ENCODE data around the gene SECTM1. TPM values are rescaled to one million over a fixed set of nuclear protein-coding genes. Genes with fewer than 3 reads are reported as not detected.

Gene SECTM1
- polyA plus RNA-seq, 1 experiment = 34.4 TPM

DNA sequence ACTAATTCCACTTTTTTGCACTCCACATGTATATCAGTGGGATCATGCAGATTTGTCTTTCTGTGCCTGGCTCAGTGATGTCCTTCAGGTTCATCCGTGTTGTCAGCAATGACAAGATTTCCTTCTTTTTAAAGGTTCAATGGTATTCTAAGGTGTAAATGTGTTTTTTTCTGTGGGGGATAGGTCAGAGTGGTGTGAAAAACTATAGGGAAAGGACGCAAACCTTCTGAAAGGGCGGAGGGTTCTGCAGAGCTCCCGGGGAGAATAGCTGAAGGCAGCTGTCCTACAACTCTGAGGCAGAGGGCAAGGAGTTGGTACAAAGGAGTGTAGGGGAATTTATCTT, 38.1 kb downstream of the SECTM1 start:
- POLR2A ChIA-PET = no interaction called here

DNA sequence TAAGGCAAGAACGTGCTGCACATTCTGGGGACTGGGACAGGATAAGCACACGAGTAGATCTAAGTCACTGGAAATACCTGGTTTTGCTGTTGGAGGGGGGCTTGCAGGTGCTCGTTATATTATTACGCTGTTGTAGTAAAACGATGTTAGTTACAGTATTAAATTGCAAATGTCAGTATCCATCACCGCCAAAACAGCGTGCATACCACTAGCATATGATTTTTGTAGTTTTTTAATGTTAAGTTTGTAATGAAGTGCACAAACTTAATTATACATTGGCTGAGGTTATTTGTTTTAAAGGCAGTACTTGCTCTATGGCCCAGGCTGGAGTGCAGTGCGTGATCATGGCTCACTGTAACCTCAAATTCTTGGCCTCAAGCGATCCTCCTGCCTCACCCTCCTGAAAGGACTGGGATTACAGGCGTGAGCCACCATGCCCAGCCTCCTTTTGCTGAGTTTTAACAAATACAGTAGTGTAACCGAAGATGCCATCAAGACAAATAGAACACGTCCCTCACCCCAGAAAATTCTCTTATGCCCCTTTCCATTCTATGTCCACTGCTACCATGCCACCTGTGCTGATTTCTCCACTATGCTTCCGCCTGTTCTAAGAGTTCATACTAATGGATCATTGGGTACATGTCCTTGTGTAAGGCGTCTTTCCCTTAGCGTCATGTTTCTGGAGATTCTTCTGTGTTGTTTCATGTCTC, 39.3 kb downstream of the SECTM1 start:
- no peak for DNase-seq (ENCODE audit: low read depth)
- POLR2A ChIA-PET = no interaction called here
- Histone ChIP-seq H3K27me3 (ENCODE audit: control insufficient read depth, insufficient read depth, low read length) (no peaks in the 10 kb centered on the region), H3K36me3 (ENCODE audit: control insufficient read depth, insufficient read depth, low read length) (no peaks in the 10 kb centered on the region), H3K4me3 (ENCODE audit: low read depth, low read length) (peak overlapping the region; percentile 30)
- TF ChIP-seq, protein P1, sequence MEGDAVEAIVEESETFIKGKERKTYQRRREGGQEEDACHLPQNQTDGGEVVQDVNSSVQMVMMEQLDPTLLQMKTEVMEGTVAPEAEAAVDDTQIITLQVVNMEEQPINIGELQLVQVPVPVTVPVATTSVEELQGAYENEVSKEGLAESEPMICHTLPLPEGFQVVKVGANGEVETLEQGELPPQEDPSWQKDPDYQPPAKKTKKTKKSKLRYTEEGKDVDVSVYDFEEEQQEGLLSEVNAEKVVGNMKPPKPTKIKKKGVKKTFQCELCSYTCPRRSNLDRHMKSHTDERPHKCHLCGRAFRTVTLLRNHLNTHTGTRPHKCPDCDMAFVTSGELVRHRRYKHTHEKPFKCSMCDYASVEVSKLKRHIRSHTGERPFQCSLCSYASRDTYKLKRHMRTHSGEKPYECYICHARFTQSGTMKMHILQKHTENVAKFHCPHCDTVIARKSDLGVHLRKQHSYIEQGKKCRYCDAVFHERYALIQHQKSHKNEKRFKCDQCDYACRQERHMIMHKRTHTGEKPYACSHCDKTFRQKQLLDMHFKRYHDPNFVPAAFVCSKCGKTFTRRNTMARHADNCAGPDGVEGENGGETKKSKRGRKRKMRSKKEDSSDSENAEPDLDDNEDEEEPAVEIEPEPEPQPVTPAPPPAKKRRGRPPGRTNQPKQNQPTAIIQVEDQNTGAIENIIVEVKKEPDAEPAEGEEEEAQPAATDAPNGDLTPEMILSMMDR (IDR thresholded peaks at IDR 0.05; ENCODE audit: insufficient read depth, low read depth, low read length) = no peak
- CTCF ChIA-PET = interaction anchor here (1.7 kb wide), 1 partner anchor 89 kb away, joined by 4 read pairs; no protein-coding TSS in a partner anchor

More for the DNA sequence above, 38.1 kb downstream of the SECTM1 start:
- no peaks in the 10 kb centered on the region for H3K36me3 ChIP-seq (ENCODE audit: control insufficient read depth, insufficient read depth, low read length)
- H3K4me3 ChIP-seq (ENCODE audit: low read depth, low read length) = no peak overlapping the region
- DNase-seq (ENCODE audit: low read depth) = no peak
- TF ChIP-seq, protein P1 (IDR thresholded peaks at IDR 0.05; ENCODE audit: insufficient read depth, low read depth, low read length) = no peak
- H3K27me3 ChIP-seq (ENCODE audit: control insufficient read depth, insufficient read depth, low read length) = no peaks in the 10 kb centered on the region
- CTCF ChIA-PET = no interaction called here

DNA sequence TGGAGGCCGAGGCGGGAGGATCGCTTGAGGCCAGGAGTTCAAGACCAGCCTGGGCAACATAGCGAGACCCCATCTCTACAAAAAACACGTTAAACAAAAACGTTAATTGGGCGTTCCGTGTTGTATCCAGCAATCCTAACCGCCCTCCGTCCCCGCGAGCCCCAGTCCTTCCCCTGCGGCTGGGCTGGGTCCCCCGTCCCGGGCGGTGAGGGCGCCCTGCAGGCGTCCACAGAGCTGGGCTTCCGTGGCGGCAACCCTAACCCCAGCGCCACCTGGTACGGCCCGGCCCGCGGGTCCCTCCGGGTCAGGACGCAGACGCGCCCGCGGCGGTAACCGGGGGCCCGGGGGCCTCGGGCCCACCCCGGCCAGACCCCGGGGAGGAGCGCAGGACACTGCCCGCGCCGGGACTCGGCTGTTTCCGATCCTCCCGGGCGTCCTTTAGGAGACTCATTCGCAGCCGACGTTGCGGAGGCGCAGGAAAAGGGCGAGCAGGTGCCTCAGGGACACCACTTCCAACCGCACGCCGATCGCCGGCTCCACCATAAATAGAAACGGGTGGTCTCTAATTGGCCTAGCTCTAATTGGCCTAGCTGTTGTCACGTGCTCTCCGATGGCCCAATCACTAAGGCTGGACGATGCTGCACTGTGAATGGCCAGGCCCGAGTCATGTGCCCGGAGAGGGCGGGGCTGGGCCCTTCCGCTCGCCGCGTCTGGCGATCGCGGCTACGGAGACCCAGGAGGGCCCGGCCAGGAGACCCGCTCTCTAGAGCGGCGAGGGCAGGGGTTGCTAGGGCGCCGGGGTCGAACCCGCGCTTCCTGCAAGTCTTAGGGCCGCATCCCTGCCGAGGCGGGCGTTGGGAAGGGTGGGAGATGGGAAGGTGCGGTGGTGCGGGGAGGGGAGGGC, 41.1 kb downstream of the SECTM1 start:
- ChIA-PET POLR2A (interaction anchor here (0.7 kb wide), 1 partner anchor 9 kb away, joined by 4 read pairs; no protein-coding TSS in a partner anchor), CTCF (interaction anchor here (0.7 to 1.7 kb wide), 4 partner anchors 11 to 87 kb away, joined by 3 to 4 read pairs (median 3); no protein-coding TSS in a partner anchor)
- Histone ChIP-seq H3K36me3 (ENCODE audit: control insufficient read depth, insufficient read depth, low read length) (no peaks in the 10 kb centered on the region), H3K27me3 (ENCODE audit: control insufficient read depth, insufficient read depth, low read length) (no peaks in the 10 kb centered on the region), H3K4me3 (ENCODE audit: low read depth, low read length) (peak overlapping the region; percentile 93)
- peak; percentile 88 for DNase-seq (ENCODE audit: low read depth)
- TF ChIP-seq, protein P1 (IDR thresholded peaks at IDR 0.05; ENCODE audit: insufficient read depth, low read depth, low read length) = no peak

DNA sequence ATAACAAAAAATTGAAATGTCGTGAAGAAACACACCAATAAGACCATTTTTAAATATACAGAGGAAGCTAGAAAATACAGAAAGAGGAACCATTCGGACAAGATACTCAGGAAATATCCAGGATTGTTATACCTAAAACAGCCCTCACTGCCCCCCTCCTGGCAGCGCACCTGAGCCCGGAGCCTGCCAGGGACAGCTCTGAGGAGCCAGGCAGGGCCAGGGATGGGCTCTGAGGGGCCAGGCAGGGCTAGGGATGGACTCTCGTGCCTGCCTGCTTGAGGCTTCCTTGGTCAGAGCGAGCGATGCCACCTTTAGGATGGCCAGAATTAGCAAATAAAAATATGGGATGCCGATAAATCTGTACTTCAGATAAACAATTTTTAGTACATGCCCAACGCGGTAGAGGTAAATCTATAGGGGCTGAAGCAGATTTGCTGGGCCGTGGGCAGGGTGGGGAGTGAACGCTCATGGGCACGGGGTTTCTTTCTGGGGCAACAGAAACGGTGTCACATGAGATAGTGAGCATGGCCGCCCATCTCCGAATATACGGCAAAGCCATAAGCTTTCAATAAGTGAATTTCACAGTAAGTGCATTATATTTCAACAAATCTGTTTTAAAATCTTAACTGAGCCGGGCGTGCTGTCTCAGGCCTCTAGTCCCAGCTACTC, 41.9 kb downstream of the SECTM1 start:
- TF ChIP-seq, protein P1 (IDR thresholded peaks at IDR 0.05; ENCODE audit: insufficient read depth, low read depth, low read length) = no peak
- CTCF ChIA-PET = interaction anchor here (1.0 to 1.3 kb wide), 2 partner anchors 10 to 18 kb away, joined by 3 read pairs; partner anchors contain the start of gene CSNK1D
- H3K4me3 ChIP-seq (ENCODE audit: low read depth, low read length) = peak overlapping the region; percentile 93

More for the DNA sequence above, 41.9 kb downstream of the SECTM1 start:
- H3K36me3 ChIP-seq (ENCODE audit: control insufficient read depth, insufficient read depth, low read length) = no peaks in the 10 kb centered on the region
- no peak for DNase-seq (ENCODE audit: low read depth)
- POLR2A ChIA-PET = no interaction called here
- H3K27me3 ChIP-seq (ENCODE audit: control insufficient read depth, insufficient read depth, low read length) = no peaks in the 10 kb centered on the region

Data from BJ (cell line).